Measurements from ENCODE around the gene FOSB.

- TF ChIP-seq CTCF (IDR thresholded peaks at IDR 0.05) (no peak), POLR2A (IDR thresholded peaks at IDR 0.05) (no peak), POLR2AphosphoS5 (IDR thresholded peaks at IDR 0.05) (no peak), EP300 (IDR thresholded peaks at IDR 0.05) (no peak)
Observed at GRCh38 chr19:45468803-45469131, 971 bp downstream of the FOSB start.

All from gastroesophageal sphincter (tissue), 3 donors.